Inferior parietal cortex (tissue), 1 donor: ENCODE measurements around the gene ATXN1.
"Not testable (repeated sequence)": the region's sequence is repeated elsewhere in the genome, so short reads cannot be mapped to it uniquely, and the experiment has no call there.

Experiments
- DNase-seq: peaks from one replicate; pipeline ENCODE4 v3.0.0-alpha.2; 2016; ENCODE audit errors: extremely low spot score

The ATXN1 gene

DNA sequence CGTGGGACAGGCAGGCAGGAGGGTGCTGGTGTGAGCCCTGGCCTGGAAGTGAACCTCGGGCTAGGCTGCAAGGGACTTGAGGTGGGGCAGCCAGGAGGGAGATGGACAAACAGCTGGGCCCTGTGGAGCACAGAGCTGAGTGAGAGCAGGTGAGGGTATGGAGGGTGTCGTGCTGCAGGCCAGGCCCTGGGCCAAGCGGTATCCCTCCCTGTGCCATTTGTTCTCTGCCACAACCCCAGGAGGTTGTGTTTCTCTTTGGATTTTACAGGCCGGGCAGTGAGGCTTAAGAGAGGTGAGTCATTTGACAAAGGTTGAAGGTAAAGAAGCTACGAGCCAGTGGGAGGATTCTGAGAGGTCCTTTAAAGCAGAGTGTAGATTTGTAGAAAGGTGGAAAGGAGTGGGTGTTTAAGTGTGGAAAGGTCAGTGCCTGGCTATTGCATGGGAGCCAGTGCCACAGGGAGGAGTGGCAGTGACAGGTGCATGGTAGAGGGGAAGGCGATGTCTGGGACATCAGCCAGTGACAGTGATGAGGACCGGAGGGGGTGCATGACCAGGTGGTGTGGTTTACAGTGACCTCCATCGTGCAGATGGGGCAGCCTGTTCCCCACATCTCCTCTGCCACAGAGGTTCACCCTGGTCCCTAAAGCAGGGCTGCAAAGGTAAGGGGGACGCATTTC, 483.1 kb downstream of the ATXN1 start:
- DNase-seq, result no peak

DNA sequence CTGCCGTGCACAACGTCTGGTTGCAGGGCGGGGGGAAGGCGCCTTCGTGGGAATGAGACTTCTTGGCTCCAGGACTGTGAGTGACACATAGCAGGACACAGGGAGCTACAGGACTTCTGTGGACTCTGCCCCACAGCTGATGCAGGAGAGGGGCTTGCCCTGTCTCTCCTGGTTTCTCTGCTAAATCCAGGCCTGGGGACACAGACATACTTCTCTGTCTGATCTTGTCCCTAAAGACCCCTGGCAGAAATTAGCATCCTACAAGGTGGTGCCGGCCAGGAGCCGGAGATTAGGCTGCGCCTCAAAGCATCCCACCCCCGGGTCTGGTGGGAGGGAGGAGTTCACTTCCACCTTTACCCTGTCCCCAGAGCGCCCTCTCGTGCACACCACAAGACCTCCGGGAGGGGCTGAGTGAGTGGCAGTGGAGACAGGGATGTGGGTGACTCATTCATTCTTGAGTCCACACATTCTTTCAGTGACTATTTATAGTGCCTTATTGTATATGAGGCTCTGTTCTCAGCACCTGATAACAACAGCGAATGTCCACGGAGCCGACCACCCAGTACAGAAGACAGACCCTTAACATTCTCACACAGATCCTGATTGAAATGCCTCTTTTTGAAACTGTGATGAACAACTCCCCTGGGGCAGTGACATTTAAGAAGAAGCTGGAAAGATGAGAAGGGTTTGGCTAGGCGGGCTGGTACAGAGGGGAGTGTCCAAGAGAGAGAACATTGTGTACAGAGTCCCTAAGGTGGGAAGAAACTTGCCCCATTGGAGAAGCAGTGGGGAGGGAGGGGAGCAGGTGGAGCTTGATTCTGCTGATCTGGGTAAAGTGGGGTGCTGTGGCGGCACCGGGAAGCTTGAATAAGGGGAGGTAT, 483.9 kb downstream of the ATXN1 start:
- DNase-seq, result peak; percentile 35

DNA sequence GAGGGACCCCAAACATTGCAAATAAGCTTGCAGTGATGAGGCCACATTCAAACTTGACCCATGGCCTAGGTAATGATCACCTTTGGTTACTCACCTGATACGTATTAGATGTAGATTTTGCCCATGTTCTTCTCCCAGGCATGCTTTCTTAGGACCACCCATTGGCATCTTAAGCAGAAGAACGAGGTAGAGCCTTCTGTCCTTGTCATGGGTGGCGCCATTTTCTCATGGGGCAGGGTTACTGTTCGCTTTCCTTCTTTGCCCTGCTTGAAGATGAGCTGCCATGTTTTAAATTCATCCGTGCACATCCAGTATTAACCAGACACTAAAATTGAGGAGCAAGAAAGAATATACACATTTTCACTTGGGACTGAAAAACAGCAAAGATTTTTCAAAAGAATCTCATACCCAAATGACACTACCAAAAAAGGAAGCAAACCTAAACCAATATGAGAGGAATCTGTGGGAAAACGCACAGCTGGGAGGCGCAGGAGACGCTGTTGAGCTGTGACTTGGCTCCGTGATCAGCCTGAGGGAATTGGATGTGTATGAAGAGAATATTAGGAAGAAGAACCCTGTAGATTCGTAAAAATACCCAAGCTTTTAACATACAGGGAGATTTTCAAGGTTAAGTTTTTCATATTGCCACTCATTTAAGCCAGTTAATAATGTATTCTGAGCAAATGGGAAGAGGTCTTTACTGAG, 486.2 kb downstream of the ATXN1 start:
- DNase-seq, result no peak

DNA sequence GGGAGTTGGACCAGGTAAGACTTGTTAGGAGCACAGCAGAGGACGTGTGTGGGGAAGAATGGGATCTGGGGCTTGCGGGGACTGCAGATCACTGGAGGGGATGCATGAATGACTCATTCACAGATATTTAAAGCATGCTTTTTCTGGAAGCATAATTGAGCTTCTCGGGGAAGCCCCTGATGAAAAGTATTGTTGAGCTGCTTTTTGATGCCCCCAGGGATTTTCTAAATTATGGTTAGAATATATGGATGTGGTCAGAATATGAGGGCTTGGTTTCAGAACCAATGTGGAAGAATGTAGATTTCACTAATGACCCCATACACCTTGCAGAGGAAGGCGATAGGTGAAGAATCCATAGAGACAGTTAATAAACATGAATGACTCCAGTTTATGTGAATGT, 486.8 kb downstream of the ATXN1 start:
- DNase-seq, result no peak

DNA sequence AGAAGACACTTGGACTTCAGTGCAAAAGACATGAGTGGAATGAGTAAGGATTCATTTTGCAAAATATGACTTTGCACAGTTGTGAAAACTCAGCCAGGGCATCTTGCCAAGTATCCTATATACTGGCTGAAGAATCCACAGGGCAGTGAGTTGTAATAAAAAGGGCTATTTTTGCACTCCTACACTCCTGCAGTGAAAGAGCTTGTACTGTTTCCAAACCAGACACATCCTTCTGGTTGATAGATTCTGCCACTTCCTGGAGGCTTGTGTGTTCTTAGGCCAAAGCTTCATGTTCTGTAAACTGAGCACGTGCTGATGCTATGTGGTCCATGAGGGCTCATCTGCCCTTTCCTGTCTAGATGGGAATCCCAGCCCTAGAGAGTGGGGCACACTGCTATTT, 488.0 kb downstream of the ATXN1 start:
- no peak for DNase-seq

DNA sequence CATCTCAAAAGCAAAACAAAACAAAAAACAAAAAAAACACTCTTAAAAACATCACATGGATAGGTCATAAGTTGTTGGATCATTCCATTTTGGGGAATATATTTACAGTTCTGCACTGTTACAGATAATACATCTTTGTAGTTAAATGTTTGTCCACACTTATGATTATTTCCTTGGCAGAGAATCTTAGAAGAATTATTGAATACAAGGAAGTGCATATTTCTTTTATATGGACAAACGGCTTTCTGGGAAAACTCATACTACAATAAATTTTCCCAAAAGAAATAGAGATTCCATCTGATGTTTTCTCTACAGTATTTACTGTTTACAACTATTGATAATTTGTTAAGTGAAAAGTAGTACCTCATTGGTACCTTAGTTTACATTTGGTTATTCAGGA, 489.1 kb downstream of the ATXN1 start:
- DNase-seq, result no peak

DNA sequence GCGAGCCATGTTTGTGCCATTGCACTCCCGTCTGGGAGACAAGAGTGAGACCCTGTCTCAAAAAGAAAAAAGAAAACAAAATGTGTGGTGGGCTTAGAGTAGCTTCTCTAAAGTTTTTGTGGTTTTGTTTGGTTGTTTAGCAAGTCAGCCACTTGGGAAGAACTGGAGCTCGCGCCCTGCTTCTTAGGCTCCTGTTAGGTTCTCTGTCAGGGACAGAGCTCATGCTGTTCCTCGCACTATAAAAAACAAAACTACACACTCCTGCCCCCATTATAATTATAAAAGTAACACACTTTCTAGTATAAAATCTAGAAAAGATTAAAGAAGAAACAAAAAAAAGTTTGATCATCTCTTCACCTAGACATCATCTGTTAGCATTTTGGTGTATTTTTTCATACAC, 489.8 kb downstream of the ATXN1 start:
- DNase-seq, result no peak

DNA sequence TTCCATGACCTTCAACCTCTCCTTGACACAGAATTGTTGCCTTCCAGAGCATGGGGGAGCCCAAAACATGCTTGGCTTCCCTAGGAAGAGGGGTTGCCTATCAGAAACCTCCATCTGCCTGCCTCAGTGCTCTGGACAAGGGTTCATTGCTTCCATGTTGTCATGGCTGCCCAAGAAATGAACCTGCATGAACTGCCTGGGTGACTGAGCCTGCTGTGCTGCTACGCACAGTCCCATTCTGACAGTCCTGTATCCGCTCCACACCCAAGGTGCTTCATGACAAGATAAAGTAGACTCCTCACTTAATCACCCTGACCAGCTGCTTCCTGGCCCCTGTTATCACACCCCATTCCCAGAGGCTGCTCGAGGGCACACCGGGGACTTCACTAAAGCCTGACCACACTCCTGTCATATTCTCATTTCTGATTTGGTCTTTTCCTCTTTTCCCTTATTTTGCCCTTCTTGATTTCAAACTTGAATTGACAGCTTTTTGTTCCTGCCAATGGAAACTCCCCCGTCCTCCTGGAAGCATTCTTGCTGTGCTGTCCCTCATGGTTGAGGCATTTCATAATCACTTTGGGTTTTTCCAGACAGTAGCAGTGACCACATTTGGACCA, 491.0 kb downstream of the ATXN1 start:
- peak; percentile 30 for DNase-seq

DNA sequence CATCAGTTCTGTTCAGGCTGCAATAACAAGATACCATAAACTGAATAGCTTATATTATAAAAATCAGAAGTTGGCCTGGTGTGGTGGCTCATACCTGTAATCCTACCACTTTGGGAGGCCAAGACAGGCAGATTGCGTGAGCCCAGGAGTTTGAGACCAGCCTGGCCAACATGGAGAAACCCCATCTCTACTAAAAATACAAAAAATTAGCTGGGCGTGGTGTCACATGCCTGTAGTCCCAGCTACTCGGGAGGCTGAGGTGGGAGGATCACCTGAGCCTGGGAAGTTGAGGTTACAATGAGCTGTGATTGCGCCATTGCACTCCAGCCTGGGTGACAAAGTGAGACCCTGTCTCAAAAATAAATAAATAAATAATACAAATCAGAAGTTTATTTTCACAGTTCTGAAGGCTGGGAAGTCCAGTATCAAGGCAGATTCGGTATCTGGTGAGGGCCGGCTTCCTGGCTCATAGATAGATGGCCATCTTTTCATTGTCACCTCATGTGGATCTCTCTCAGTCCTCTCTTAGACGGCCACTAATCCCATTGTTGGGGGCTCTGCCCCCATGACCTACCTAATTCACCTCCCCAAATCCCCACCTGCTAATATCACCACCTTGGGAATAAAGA, 491.7 kb downstream of the ATXN1 start:
- DNase-seq, result not testable (repeated sequence)

DNA sequence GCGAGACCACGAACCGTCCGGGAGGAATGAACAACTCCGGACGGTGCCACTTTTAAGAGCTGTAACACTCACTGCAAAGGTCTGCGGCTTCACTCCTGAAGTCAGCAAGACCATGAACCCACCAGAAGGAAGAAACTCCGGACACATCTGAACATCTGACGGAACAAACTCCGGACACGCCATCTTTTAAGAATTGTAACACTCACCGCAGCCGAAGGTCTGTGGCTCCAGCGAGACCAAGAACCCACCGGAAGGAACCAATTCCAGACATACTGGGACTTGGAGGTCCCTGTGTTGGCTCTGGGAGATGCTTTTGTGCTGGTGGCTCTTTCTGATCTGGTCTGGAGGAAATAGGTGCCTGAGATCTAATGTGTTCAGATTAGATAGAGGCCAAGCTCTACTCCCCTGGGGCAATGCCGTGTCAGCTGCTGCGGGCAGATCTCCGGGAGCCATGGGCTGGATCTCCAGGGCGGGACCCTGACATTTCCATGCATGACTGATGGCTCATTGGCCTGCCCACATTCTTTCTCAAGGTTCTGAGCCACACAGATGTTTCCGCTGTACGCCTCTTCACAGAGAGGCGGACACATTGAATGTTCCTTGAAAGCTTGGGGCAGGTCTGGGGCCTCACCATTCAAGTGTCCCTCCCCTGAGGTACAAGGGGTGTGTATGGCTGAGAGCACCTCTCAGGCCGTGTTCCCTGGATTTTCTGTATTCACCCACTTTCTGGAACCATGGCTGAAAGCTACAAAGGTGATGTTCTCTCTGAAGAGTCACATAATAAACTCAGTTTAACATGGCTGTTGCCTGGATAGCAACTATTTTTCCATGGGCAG, 493.6 kb downstream of the ATXN1 start:
- DNase-seq, result peak; percentile 44

DNA sequence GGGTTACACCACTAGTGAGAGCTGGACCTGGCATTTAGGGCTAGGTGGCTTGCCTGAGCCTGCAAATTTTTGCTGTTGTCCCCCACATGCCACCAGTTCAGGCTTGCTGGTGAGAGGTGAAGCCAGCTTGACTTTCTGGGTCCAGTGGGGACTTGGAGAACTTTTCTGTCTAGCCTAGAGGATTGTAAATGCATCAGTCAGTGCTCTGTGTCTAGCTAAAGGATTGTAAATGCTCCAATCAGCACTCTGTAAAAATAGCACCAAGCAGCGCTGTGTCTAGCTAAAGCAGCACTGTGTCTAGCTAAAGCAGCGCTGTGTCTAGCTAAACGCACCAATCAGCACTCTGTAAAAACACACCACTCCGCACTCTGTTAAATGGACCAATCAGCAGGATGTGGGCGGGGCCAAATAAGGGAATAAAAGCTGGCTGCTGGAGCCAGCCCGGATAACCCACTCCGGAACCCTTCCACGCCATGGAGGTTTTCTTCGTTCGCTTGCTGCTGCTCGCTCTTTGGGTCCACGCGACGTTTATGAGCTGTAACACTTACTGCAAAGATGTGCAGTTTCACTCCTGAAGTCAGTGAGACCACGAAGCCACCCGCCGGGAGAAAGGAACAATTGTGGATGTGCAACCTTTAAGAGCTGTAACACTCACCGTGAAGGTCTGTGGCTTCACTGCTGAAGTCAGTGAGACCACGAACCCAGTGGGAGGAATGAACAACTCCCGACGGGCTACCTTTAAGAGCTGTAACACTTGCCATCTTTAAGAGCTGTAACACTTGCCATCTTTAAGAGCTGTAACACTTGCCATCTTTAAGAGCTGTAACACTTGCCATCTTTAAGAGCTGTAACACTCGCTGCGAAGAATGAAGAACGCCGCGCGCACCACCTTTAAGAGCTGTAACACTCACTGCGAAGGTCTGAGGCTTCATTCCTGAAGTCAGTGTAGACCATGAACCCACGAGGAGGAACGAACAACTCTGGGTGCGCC, 495.6 kb downstream of the ATXN1 start:
- DNase-seq, result peak; percentile 47

DNA sequence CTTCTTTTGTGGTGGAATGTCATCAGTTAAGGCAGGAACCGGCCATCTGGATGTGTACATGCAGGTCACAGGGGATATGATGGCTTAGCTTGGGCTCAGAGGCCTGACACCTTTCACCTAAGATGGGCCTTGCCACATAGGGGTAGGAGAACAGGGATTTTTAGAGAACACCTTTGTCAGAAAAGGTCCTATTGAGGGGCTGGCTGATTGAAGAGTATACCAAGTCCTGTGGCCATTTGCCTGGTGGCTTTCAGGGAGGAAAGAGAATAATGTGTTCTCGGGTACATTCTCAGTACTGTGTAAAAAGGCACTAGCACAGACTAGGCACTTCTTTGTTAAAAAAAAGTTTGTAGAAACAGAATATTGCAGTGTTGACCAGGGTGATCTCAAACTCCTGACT, 496.5 kb downstream of the ATXN1 start:
- DNase-seq, result no peak

DNA sequence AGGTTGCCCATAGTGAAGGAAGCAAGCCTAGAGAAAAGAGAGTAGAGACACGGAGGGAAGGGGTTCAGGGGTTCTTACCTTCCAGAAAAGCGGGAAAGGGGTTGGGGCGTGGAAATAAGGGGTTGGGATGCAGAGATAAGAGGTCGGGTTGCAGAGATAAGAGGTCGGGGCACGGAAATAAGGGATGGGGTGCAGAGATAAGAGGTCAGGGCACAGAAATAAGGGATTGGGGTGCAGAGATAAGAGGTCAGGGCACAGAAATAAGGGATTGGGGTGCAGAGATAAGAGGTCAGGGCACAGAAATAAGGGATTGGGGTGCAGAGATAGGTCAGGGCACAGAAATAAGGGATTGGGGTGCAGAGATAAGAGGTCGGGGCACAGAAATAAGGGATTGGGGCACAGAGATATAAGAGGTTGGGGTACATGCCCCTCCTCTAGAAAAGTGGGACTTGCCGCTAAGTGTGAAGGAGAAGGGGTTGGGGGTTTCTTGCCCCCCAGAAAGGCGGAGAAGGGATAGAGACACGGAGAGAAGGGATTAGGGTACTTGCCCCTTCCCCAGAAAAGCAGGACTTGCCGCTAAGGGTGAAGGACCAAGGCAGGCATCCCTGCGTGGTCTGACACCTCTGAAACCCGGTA, 497.7 kb downstream of the ATXN1 start:
- DNase-seq, result not testable (repeated sequence)

DNA sequence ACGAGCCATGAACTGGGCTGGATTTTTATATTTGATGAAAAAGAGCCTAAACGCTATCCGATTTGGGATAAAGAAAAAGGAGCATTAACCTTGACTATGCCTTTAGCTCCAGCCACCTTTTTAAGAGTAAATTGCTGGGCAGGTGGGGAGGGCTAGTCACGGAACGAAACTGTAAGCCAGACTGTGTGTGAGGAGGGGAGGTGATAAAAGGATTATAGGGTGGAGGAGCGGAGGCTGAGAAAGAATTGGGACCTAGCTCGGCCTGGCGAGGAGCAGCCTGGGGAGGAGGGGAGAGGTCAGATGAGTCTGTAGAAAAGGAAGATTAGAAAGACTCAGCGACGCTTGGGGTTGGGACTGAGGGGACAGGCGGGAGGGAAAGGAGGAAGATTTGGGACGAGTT, 498.5 kb downstream of the ATXN1 start:
- DNase-seq, result not testable (repeated sequence)

DNA sequence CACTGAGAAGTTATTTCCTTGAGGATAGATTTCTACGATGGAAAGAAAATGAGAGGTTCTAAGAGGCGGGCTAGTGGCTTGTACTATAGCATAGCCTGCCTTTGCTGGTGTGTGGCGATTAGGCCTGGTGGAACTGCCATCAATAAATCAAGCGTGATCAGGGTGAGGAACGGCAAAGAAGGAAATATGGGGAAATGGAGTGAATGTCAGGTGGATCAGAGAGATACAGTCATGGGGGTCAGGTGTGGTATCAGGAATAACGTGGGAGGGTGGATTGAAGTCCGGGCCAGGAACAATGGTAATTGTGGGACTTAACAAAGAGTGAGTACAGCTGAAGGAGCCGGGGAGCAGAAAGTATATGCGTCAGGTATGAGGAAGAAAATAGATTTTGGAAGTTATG, 500.7 kb downstream of the ATXN1 start:
- DNase-seq, result not testable (repeated sequence)

DNA sequence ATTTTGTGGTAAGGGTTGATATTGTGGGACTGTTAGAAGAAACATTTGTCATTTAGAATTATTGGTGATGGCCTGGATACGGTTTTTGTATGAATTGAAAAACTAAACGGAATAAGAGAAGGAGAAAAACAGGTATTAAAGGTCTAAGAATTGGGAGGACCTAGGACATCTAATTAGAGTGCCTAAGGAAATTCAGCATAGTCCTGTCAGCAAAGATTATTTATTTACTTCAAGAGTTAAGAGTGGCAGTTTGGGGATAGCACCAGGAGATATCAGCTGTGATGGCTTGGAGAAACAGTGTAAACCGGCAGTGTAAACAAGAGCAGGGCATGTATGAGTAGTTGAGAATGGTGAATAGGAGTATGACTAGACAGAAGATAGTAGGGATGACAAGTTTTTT, 501.7 kb downstream of the ATXN1 start:
- DNase-seq, result not testable (repeated sequence)

DNA sequence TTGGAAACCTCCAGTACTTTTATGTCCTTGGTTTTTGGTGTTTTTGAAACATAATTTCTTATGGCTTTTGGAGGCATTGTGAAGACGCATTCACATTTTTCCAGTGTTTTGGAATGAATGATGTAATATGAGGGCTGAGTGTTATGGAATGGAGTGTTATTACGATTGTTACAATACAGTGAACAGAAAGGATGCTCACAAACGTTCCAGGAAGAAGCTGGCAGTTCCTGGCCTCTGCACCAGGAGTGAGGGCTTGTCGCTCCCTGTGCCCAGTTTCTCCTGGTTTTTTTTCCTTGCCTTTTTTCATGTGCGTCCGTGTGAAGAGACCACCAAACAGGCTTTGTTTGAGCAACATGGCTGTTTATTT, 502.6 kb downstream of the ATXN1 start:
- no peak for DNase-seq

DNA sequence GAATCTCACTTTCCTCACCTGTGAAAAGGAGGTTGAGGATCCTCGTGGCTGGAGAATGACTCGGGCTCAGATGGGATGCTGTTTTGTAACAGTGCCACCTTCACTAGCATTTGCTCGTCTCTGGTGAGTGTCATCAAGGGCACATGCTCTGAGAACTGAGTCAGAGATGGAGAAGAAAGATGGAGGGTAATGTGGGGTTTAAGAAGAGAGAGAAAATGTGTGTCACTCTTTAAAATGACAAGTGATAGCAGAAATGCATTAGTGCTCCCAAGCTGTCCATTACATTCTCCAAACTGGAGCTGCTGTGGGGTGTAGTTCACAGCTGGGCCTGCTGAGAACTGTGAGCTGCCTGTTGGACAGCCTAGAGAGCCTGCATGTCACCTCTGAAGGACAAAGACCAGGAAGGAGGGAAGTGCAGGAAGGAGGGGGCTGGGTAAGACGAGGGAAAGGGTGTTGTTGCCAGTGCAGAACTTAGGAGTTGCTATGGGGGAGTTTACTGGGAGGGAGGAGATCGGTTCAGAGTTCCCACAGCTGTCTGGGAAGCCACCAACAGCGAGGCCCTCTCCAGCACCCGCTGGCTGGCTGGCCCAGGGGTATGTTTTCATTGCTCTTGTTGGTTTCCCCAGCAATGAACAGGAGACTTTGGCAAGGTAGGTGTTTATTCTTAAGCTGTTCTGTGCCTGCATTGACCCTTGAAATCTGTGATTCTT, 503.1 kb downstream of the ATXN1 start:
- DNase-seq, result no peak
